GM12878 (cell line): Measurements from ENCODE around the gene GTPBP3.
"Not testable (repeated sequence)": the region's sequence is repeated elsewhere in the genome, so short reads cannot be mapped to it uniquely, and the experiment has no call there.

Experiments used
- ATF7 ChIP-seq: fragments of 450-650 bp; IDR thresholded peaks from 2 replicates; pipeline ENCODE4 v1.6.1; 2016; ENCODE audit warnings: low read depth, mild to moderate bottlenecking
- CTCF ChIP-seq, 3 experiments: IDR thresholded peaks in 2 of 3; conservative IDR thresholded peaks in 1 of 3; 2 replicates each; pipeline ENCODE4 v1.5.1; 2011; ENCODE audit warnings: low read depth in 3 of 3, low read length in 3 of 3, mild to moderate bottlenecking in 3 of 3, control low read depth in 2 of 3, moderate library complexity in 2 of 3, inconsistent platforms in 1 of 3, mixed read lengths in 1 of 3; ENCODE audit not compliant: control insufficient read depth in 2 of 3, insufficient read depth in 1 of 3; ENCODE audit errors: extremely low read depth in 1 of 3
- NFYB ChIP-seq: IDR thresholded peaks from 2 replicates; pipeline ENCODE4 v1.6.1; 2011; ENCODE audit warnings: low read depth, mild to moderate bottlenecking, low read length, improper control_type of control experiment, moderate library complexity; ENCODE audit not compliant: insufficient read depth
- NRF1 ChIP-seq: conservative IDR thresholded peaks from 2 replicates; pipeline ENCODE4 v1.6.1; 2011; ENCODE audit warnings: mild to moderate bottlenecking, low read depth, low read length, improper control_type of control experiment
- POLR2A ChIP-seq: IDR thresholded peaks from 2 replicates; pipeline ENCODE4 v1.6.1; 2011; ENCODE audit warnings: low read depth, mild to moderate bottlenecking, low read length
- POLR2AphosphoS5 ChIP-seq: IDR thresholded peaks from 2 replicates; pipeline ENCODE4 v1.6.1; 2011; ENCODE audit warnings: mild to moderate bottlenecking, low read length, inconsistent platforms
- SIX5 ChIP-seq: IDR thresholded peaks from 2 replicates; pipeline ENCODE4 v1.6.1; 2011; ENCODE audit warnings: mild to moderate bottlenecking, low read depth, low read length, moderate library complexity; ENCODE audit not compliant: severe bottlenecking
- ZBTB40 ChIP-seq: fragments of 450-650 bp; IDR thresholded peaks from 2 replicates; pipeline ENCODE4 v1.6.1; 2016; ENCODE audit warnings: mild to moderate bottlenecking, moderate library complexity, borderline replicate concordance

GRCh38 chr19:17295551-17295950 lies 41.8 kb upstream of the GTPBP3 start:
- not testable (repeated sequence) for TF ChIP-seq SIX5; POLR2AphosphoS5; POLR2A; NRF1; CTCF (IDR thresholded peaks at IDR 0.05 in 2 of 3, conservative IDR thresholded peaks at IDR 0.05 in 1 of 3; ENCODE audit: control insufficient read depth in 2 of 3, extremely low read depth in 1 of 3, insufficient read depth in 1 of 3, low read depth in 3 of 3, low read length in 3 of 3); NFYB; ZBTB40; ATF7
